ENCODE data around the gene POLD1. TPM values are rescaled to one million over a fixed set of nuclear protein-coding genes. Genes with fewer than 3 reads are reported as not detected.
"Not testable (repeated sequence)": the region's sequence is repeated elsewhere in the genome, so short reads cannot be mapped to it uniquely, and the experiment has no call there.

Gene POLD1
- total RNA-seq, 6 experiments from 2014 or later: 6.2 to 13.1 (median 9.2) TPM

- no peaks in the 10 kb centered on the region for H3K36me3 ChIP-seq
- intact Hi-C loops (cut with DNase I): no loop called here
- ATAC-seq (peak; percentile 22 to 65 (median 46)), DNase-seq (peak in 2 of 3 donors; percentile 23 to 29)
- H3K27me3 ChIP-seq: no peaks in the 10 kb centered on the region
- H3K4me3 ChIP-seq: no peak overlapping the region
- TF ChIP-seq POLR2A (IDR thresholded peaks at IDR 0.05) (no peak), CTCF (IDR thresholded peaks at IDR 0.05) (no peak)
- WGBS (ENCODE audit: insufficient coverage, low coverage, low lambda C conversion rate, missing lambda C conversion rate): 72% methylated on average over 5 of the region's 8 CpGs
- no peak overlapping the region for H3K27ac ChIP-seq
- H3K4me1 ChIP-seq: peaks cover 0 to 11% (median 0%) of the 10 kb centered on the region in 4 donors
- no peaks in the 10 kb centered on the region for H3K9me3 ChIP-seq
Measured at GRCh38 chr19:50344661-50345318, 39.4 kb upstream of the POLD1 start.

GRCh38 chr19:50347089-50347581 is 37.0 kb upstream of the POLD1 start:
- H3K9me3 ChIP-seq; DNase-seq; H3K36me3 ChIP-seq; H3K4me3 ChIP-seq; H3K27me3 ChIP-seq; ATAC-seq; intact Hi-C loops (cut with DNase I); H3K27ac ChIP-seq: not testable (repeated sequence)
- WGBS (ENCODE audit: insufficient coverage, low coverage, low lambda C conversion rate, missing lambda C conversion rate): 41% methylated on average over 5 of the region's 8 CpGs
- H3K4me1 ChIP-seq: peaks cover 0 to 16% (median 0%) of the 10 kb centered on the region in 4 donors

GRCh38 chr19:50349277-50350057 is 34.7 kb upstream of the POLD1 start:
- ATAC-seq (no peak), DNase-seq (no peak)
- intact Hi-C loops (cut with DNase I): no loop called here
- peaks cover 0 to 17% (median 0%) of the 10 kb centered on the region in 4 donors for H3K4me1 ChIP-seq
- no peaks in the 10 kb centered on the region for H3K27me3 ChIP-seq
- TF ChIP-seq POLR2A (IDR thresholded peaks at IDR 0.05) (no peak), CTCF (IDR thresholded peaks at IDR 0.05) (no peak)
- peak overlapping the region in 1 of 3 donors; percentile 24 for H3K27ac ChIP-seq
- no peak overlapping the region for H3K4me3 ChIP-seq
- no peaks in the 10 kb centered on the region for H3K36me3 ChIP-seq
- H3K9me3 ChIP-seq: no peaks in the 10 kb centered on the region
- 37% methylated on average over 8 of the region's 22 CpGs for WGBS (ENCODE audit: insufficient coverage, low coverage, low lambda C conversion rate, missing lambda C conversion rate)

- Histone ChIP-seq H3K27ac (peak overlapping the region in 1 of 3 donors; percentile 53), H3K4me3 (no peak overlapping the region), H3K4me1 (peaks cover 0 to 17% (median 0%) of the 10 kb centered on the region in 4 donors), H3K27me3 (no peaks in the 10 kb centered on the region), H3K9me3 (no peaks in the 10 kb centered on the region), H3K36me3 (no peaks in the 10 kb centered on the region)
- DNase-seq: no peak
- WGBS (ENCODE audit: insufficient coverage, low coverage, low lambda C conversion rate, missing lambda C conversion rate): 73% methylated on average over 2 of the region's 4 CpGs
- ATAC-seq: peak in 2 of 4 donors; percentile 74 to 89
- TF ChIP-seq CTCF (IDR thresholded peaks at IDR 0.05) (no peak), POLR2A (IDR thresholded peaks at IDR 0.05) (no peak)
- intact Hi-C loops (cut with DNase I): no loop called here
Measured at GRCh38 chr19:50352242-50352641, 31.9 kb upstream of the POLD1 start.

- intact Hi-C loops (cut with DNase I); DNase-seq: not testable (repeated sequence)
Measured at GRCh38 chr19:50353487-50353880, 30.7 kb upstream of the POLD1 start.

More at GRCh38 chr19:50353487-50353880, 30.7 kb upstream of the POLD1 start:
- H3K4me1 ChIP-seq: peaks cover 0 to 17% (median 0%) of the 10 kb centered on the region in 4 donors
- not testable (repeated sequence) for H3K9me3 ChIP-seq, H3K4me3 ChIP-seq, H3K27me3 ChIP-seq, H3K27ac ChIP-seq, H3K36me3 ChIP-seq, ATAC-seq
- 90% methylated on average over 4 of the region's 7 CpGs for WGBS (ENCODE audit: insufficient coverage, low coverage, low lambda C conversion rate, missing lambda C conversion rate)

Measured in right lobe of liver (tissue), 6 donors.